Fibroblast of skin of right biceps (primary cell): Measurements from ENCODE around the gene SCP2.

Experiments used
- DNase-seq: peaks from one replicate; pipeline ENCODE4 v3.0.0-alpha.2; 2013

Gene SCP2

GRCh38 chr1:53085405-53085804, 158.3 kb downstream of the SCP2 start:
- DNase-seq: no peak

GRCh38 chr1:53086491-53087070, 159.5 kb downstream of the SCP2 start:
- no peak for DNase-seq

- DNase-seq: no peak
These were observed 160.5 kb downstream of the SCP2 start for GRCh38 chr1:53087332-53088285.

- no peak for DNase-seq
These were observed 161.7 kb downstream of the SCP2 start for GRCh38 chr1:53088616-53089300.

GRCh38 chr1:53089478-53090226, 162.6 kb downstream of the SCP2 start:
- DNase-seq: peak; percentile 42

- no peak for DNase-seq
These were observed 163.4 kb downstream of the SCP2 start for GRCh38 chr1:53090227-53091147.

GRCh38 chr1:53091841-53092645, 165.0 kb downstream of the SCP2 start:
- DNase-seq: peak; percentile 60

GRCh38 chr1:53092659-53093450, 165.8 kb downstream of the SCP2 start:
- no peak for DNase-seq

- DNase-seq: no peak
These were observed 166.3 kb downstream of the SCP2 start for GRCh38 chr1:53093451-53093754.

GRCh38 chr1:53093778-53094532, 166.9 kb downstream of the SCP2 start:
- DNase-seq: no peak

- DNase-seq: no peak
These were observed 167.4 kb downstream of the SCP2 start for GRCh38 chr1:53094533-53094919.
